ENCODE measurements around the gene CACNA2D1.

CACNA2D1 gene

GRCh38 chr7:81934596-81935301 lies 508.8 kb downstream of the CACNA2D1 start:
- H3K27me3 ChIP-seq (ENCODE audit: control insufficient read depth in 3 of 3, insufficient read depth in 3 of 3, low read depth in 1 of 3, low read length in 3 of 3): no peaks in the 10 kb centered on the region
- H3K4me1 ChIP-seq (ENCODE audit: control insufficient read depth in 2 of 2, insufficient read depth in 1 of 2, low read depth in 1 of 2, low read length in 2 of 2): no peaks in the 10 kb centered on the region
- H3K14ac ChIP-seq (ENCODE audit: low read length): no peak overlapping the region
- no peak overlapping the region for H3K4ac ChIP-seq (ENCODE audit: low read length)
- WGBS, 2 donors (ENCODE audit: extremely low coverage in 2 of 2, insufficient read length in 2 of 2, insufficient replicate concordance in 1 of 2): no CpG with 5 or more reads among the region's 6 CpGs
- no peak overlapping the region for H2BK5ac ChIP-seq (ENCODE audit: low read length)
- H3K79me1 ChIP-seq (ENCODE audit: low read depth, low read length): no peaks in the 10 kb centered on the region
- no peak overlapping the region for H2BK12ac ChIP-seq (ENCODE audit: low read length)
- no peak for DNase-seq (ENCODE audit: low spot score)
- H2AFZ ChIP-seq (ENCODE audit: low read length): no peak overlapping the region
- no peak overlapping the region for H3K18ac ChIP-seq (ENCODE audit: low read length)
- no peak overlapping the region for H2AK5ac ChIP-seq (ENCODE audit: low read depth, low read length)
- no peak overlapping the region for H3K9ac ChIP-seq (ENCODE audit: low read depth, low read length, poor library complexity)
- H3K23ac ChIP-seq (ENCODE audit: low read depth, low read length, poor library complexity): no peak overlapping the region
- no peak overlapping the region for H3K4me3 ChIP-seq (ENCODE audit: low read length in 2 of 2)
- no peak overlapping the region for H2BK15ac ChIP-seq (ENCODE audit: low read length)
- H4K8ac ChIP-seq (ENCODE audit: low read depth, low read length): no peak overlapping the region
- H3K27ac ChIP-seq (replicated peaks; ENCODE audit: low read length): no peak overlapping the region
- no peak overlapping the region for H3K4me2 ChIP-seq (ENCODE audit: insufficient read depth, low read length, poor library complexity, severe bottlenecking)
- H4K91ac ChIP-seq (ENCODE audit: low read depth, low read length, poor library complexity): no peak overlapping the region
- no peaks in the 10 kb centered on the region for H3K9me3 ChIP-seq (replicated peaks in 1 of 2; ENCODE audit: control insufficient read depth in 2 of 2, insufficient read depth in 1 of 2, low read depth in 1 of 2, low read length in 2 of 2)
- no peaks in the 10 kb centered on the region for H3K36me3 ChIP-seq (replicated peaks in 1 of 2; ENCODE audit: control insufficient read depth in 2 of 2, insufficient read depth in 2 of 2, low read length in 2 of 2)
- H2BK120ac ChIP-seq (ENCODE audit: low read depth, low read length): no peak overlapping the region

- no peak overlapping the region for H4K91ac ChIP-seq (ENCODE audit: low read depth, low read length, poor library complexity)
- no peak overlapping the region for H3K4me2 ChIP-seq (ENCODE audit: insufficient read depth, low read length, poor library complexity, severe bottlenecking)
- H2BK12ac ChIP-seq (ENCODE audit: low read length): no peak overlapping the region
- H3K4ac ChIP-seq (ENCODE audit: low read length): no peak overlapping the region
- H4K8ac ChIP-seq (ENCODE audit: low read depth, low read length): no peak overlapping the region
- no peak for DNase-seq (ENCODE audit: low spot score)
- H3K23ac ChIP-seq (ENCODE audit: low read depth, low read length, poor library complexity): no peak overlapping the region
- H3K27me3 ChIP-seq (ENCODE audit: control insufficient read depth in 3 of 3, insufficient read depth in 3 of 3, low read depth in 1 of 3, low read length in 3 of 3): no peaks in the 10 kb centered on the region
- no peak overlapping the region for H2BK5ac ChIP-seq (ENCODE audit: low read length)
- H3K36me3 ChIP-seq (replicated peaks in 1 of 2; ENCODE audit: control insufficient read depth in 2 of 2, insufficient read depth in 2 of 2, low read length in 2 of 2): no peaks in the 10 kb centered on the region
- no peak overlapping the region for H3K27ac ChIP-seq (replicated peaks; ENCODE audit: low read length)
- no peak overlapping the region for H3K4me3 ChIP-seq (ENCODE audit: low read length in 2 of 2)
- H2AK5ac ChIP-seq (ENCODE audit: low read depth, low read length): no peak overlapping the region
- no peak overlapping the region for H3K14ac ChIP-seq (ENCODE audit: low read length)
- H3K9ac ChIP-seq (ENCODE audit: low read depth, low read length, poor library complexity): no peak overlapping the region
- H3K9me3 ChIP-seq (replicated peaks in 1 of 2; ENCODE audit: control insufficient read depth in 2 of 2, insufficient read depth in 1 of 2, low read depth in 1 of 2, low read length in 2 of 2): no peaks in the 10 kb centered on the region
- H3K79me1 ChIP-seq (ENCODE audit: low read depth, low read length): no peaks in the 10 kb centered on the region
- no peak overlapping the region for H3K18ac ChIP-seq (ENCODE audit: low read length)
- H2BK15ac ChIP-seq (ENCODE audit: low read length): no peak overlapping the region
- peaks cover 0 to 1% of the 10 kb centered on the region in 2 donors for H3K4me1 ChIP-seq (ENCODE audit: control insufficient read depth in 2 of 2, insufficient read depth in 1 of 2, low read depth in 1 of 2, low read length in 2 of 2)
- no CpG with 5 or more reads among the region's 2 CpGs for WGBS, 2 donors (ENCODE audit: extremely low coverage in 2 of 2, insufficient read length in 2 of 2, insufficient replicate concordance in 1 of 2)
- H2AFZ ChIP-seq (ENCODE audit: low read length): no peak overlapping the region
- H2BK120ac ChIP-seq (ENCODE audit: low read depth, low read length): no peak overlapping the region
Measured at GRCh38 chr7:81932936-81933335, 510.6 kb downstream of the CACNA2D1 start.

- Histone ChIP-seq H2AFZ (ENCODE audit: low read length) (no peak overlapping the region), H2BK15ac (ENCODE audit: low read length) (no peak overlapping the region), H2BK12ac (ENCODE audit: low read length) (no peak overlapping the region), H2AK5ac (ENCODE audit: low read depth, low read length) (no peak overlapping the region), H3K36me3 (replicated peaks in 1 of 2; ENCODE audit: control insufficient read depth in 2 of 2, insufficient read depth in 2 of 2, low read length in 2 of 2) (no peaks in the 10 kb centered on the region), H3K27ac (replicated peaks; ENCODE audit: low read length) (no peak overlapping the region), H3K9me3 (replicated peaks in 1 of 2; ENCODE audit: control insufficient read depth in 2 of 2, insufficient read depth in 1 of 2, low read depth in 1 of 2, low read length in 2 of 2) (no peaks in the 10 kb centered on the region), H3K9ac (ENCODE audit: low read depth, low read length, poor library complexity) (no peak overlapping the region), H2BK5ac (ENCODE audit: low read length) (no peak overlapping the region), H3K23ac (ENCODE audit: low read depth, low read length, poor library complexity) (no peak overlapping the region), H3K4me2 (ENCODE audit: insufficient read depth, low read length, poor library complexity, severe bottlenecking) (no peak overlapping the region), H3K79me1 (ENCODE audit: low read depth, low read length) (no peaks in the 10 kb centered on the region), H3K18ac (ENCODE audit: low read length) (no peak overlapping the region), H2BK120ac (ENCODE audit: low read depth, low read length) (no peak overlapping the region), H3K4me3 (ENCODE audit: low read length in 2 of 2) (no peak overlapping the region), H4K8ac (ENCODE audit: low read depth, low read length) (no peak overlapping the region), H4K91ac (ENCODE audit: low read depth, low read length, poor library complexity) (no peak overlapping the region), H3K27me3 (ENCODE audit: control insufficient read depth in 3 of 3, insufficient read depth in 3 of 3, low read depth in 1 of 3, low read length in 3 of 3) (no peaks in the 10 kb centered on the region), H3K4ac (ENCODE audit: low read length) (no peak overlapping the region), H3K14ac (ENCODE audit: low read length) (no peak overlapping the region), H3K4me1 (ENCODE audit: control insufficient read depth in 2 of 2, insufficient read depth in 1 of 2, low read depth in 1 of 2, low read length in 2 of 2) (peaks cover 1 to 3% of the 10 kb centered on the region in 2 donors)
- DNase-seq (ENCODE audit: low spot score): no peak
Measured at GRCh38 chr7:81929386-81929785, 514.2 kb downstream of the CACNA2D1 start.

DNA sequence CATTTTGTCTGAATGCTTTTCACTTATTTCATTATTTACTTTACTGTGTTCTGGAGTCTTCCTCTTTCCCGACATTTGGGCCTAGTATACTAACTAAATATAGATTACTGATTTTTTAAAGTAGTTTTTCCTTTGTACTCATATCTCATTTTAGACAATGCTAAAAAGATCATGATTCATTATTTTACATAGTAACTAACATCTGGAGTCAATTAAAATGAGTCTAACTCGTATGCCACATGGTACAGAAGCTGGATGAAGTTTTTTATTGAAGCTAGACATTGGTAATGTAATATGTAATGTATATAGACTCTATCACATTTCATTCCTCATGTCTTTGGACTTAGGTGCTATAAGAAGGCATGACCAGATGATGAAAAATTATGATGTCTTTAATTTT lies 517.4 kb downstream of the CACNA2D1 start:
- no peak overlapping the region for H3K4ac ChIP-seq (ENCODE audit: low read length)
- WGBS, 2 donors (ENCODE audit: extremely low coverage in 2 of 2, insufficient read length in 2 of 2, insufficient replicate concordance in 1 of 2): no CpG with 5 or more reads among the region's 2 CpGs

More for the DNA sequence above, 517.4 kb downstream of the CACNA2D1 start:
- no peak for DNase-seq (ENCODE audit: low spot score)
- Histone ChIP-seq H3K27me3 (ENCODE audit: control insufficient read depth in 3 of 3, insufficient read depth in 3 of 3, low read depth in 1 of 3, low read length in 3 of 3) (no peaks in the 10 kb centered on the region), H3K79me1 (ENCODE audit: low read depth, low read length) (no peaks in the 10 kb centered on the region), H2BK12ac (ENCODE audit: low read length) (no peak overlapping the region), H3K36me3 (replicated peaks in 1 of 2; ENCODE audit: control insufficient read depth in 2 of 2, insufficient read depth in 2 of 2, low read length in 2 of 2) (no peaks in the 10 kb centered on the region), H3K4me3 (ENCODE audit: low read length in 2 of 2) (no peak overlapping the region), H3K18ac (ENCODE audit: low read length) (no peak overlapping the region), H3K14ac (ENCODE audit: low read length) (no peak overlapping the region), H2BK15ac (ENCODE audit: low read length) (no peak overlapping the region), H3K9ac (ENCODE audit: low read depth, low read length, poor library complexity) (no peak overlapping the region), H3K4me1 (ENCODE audit: control insufficient read depth in 2 of 2, insufficient read depth in 1 of 2, low read depth in 1 of 2, low read length in 2 of 2) (peaks cover 1 to 12% of the 10 kb centered on the region in 2 donors), H4K8ac (ENCODE audit: low read depth, low read length) (no peak overlapping the region), H2BK5ac (ENCODE audit: low read length) (no peak overlapping the region), H3K23ac (ENCODE audit: low read depth, low read length, poor library complexity) (no peak overlapping the region), H3K9me3 (replicated peaks in 1 of 2; ENCODE audit: control insufficient read depth in 2 of 2, insufficient read depth in 1 of 2, low read depth in 1 of 2, low read length in 2 of 2) (no peaks in the 10 kb centered on the region), H2AFZ (ENCODE audit: low read length) (no peak overlapping the region), H2BK120ac (ENCODE audit: low read depth, low read length) (no peak overlapping the region), H2AK5ac (ENCODE audit: low read depth, low read length) (no peak overlapping the region), H4K91ac (ENCODE audit: low read depth, low read length, poor library complexity) (no peak overlapping the region), H3K27ac (replicated peaks; ENCODE audit: low read length) (no peak overlapping the region), H3K4me2 (ENCODE audit: insufficient read depth, low read length, poor library complexity, severe bottlenecking) (no peak overlapping the region)
